H1 (cell line): ENCODE measurements around the gene SPINT2. TPM values are rescaled to one million over a fixed set of nuclear protein-coding genes. Genes with fewer than 3 reads are reported as not detected.

Source experiments
- CTCF ChIA-PET: fragments of 300-600 bp; sonication (Branson Sonifier 250); formaldehyde crosslinking; loops from one replicate; lab custom pipeline; 2021; ENCODE audit not compliant: partially characterized antibody; lab: Charles Lee
- POLR2A ChIA-PET: fragments of 300-600 bp; sonication (Branson Sonifier 250); formaldehyde crosslinking; loops from one replicate; lab custom pipeline; 2021; ENCODE audit warnings: inconsistent platforms; ENCODE audit not compliant: partially characterized antibody; lab: Charles Lee
- DNase-seq, 2 experiments: peaks; one replicate each; pipeline versions ENCODE4 v3.0.0 to v3.0.0-alpha.2; 2010 to 2022; ENCODE audit warnings: low spot score in 2 of 2, low read depth in 1 of 2, mixed read lengths in 1 of 2
- FAIRE-seq: peaks from 2 replicates; lab custom pipeline; 2011; peaks lifted over from hg19 to GRCh38; lab: Jason Lieb, UNC
- H2AFZ ChIP-seq: 2 replicates; pipeline ENCODE4 v1.8.1; 2012; ENCODE audit warnings: low read length, inconsistent platforms
- H2AK5ac ChIP-seq: 2 replicates; pipeline ENCODE4 v1.6.1; 2013; ENCODE audit warnings: low read depth, low read length
- H2BK120ac ChIP-seq: replicated peaks from 2 replicates; pipeline ENCODE3; 2013; ENCODE audit warnings: low read depth, low read length, inconsistent platforms
- H2BK12ac ChIP-seq: 2 replicates; pipeline ENCODE4 v1.6.1; 2013; ENCODE audit warnings: low read depth, low read length
- H2BK15ac ChIP-seq: 2 replicates; pipeline ENCODE4 v1.6.1; 2013; ENCODE audit warnings: low read length
- H2BK20ac ChIP-seq: 2 replicates; pipeline ENCODE4 v1.6.1; 2013; ENCODE audit warnings: low read length
- H2BK5ac ChIP-seq: 2 replicates; pipeline ENCODE4 v1.6.1; 2013; ENCODE audit warnings: low read depth, low read length
- H3K14ac ChIP-seq: 2 replicates; pipeline ENCODE4 v1.6.1; 2013; ENCODE audit warnings: inconsistent platforms; ENCODE audit not compliant: insufficient read length
- H3K18ac ChIP-seq: 2 replicates; pipeline ENCODE4 v1.6.1; 2013; ENCODE audit warnings: low read length; ENCODE audit errors: extremely low read depth
- H3K23ac ChIP-seq: 2 replicates; pipeline ENCODE4 v1.6.1; 2013; ENCODE audit warnings: inconsistent platforms; ENCODE audit not compliant: insufficient read length
- H3K23me2 ChIP-seq: 2 replicates; pipeline ENCODE4 v1.6.1; 2013; ENCODE audit warnings: low read depth, low read length
- H3K27ac ChIP-seq: 2 replicates; pipeline ENCODE4 v1.6.1; 2011; ENCODE audit warnings: low read depth, low read length, inconsistent platforms
- H3K27me3 ChIP-seq, 4 experiments: replicated peaks in 1 of 4; 1 replicate in 1 of 4; 2 replicates in 3 of 4; pipeline versions ENCODE4 v1.6.1 to v1.8.1; 2011 to 2013; ENCODE audit warnings: low read length in 3 of 4, mild to moderate bottlenecking in 3 of 4, inconsistent platforms in 2 of 4, mixed read lengths in 2 of 4, moderate library complexity in 1 of 4; ENCODE audit not compliant: control insufficient read depth in 3 of 4, insufficient read depth in 3 of 4; ENCODE audit errors: extremely low read depth in 1 of 4
- H3K36me3 ChIP-seq, 4 experiments: 2 replicates each; pipeline versions ENCODE4 v1.6.1 to v1.8.1; 2011 to 2013; ENCODE audit warnings: mild to moderate bottlenecking in 4 of 4, low read length in 3 of 4, moderate library complexity in 2 of 4, control low read depth in 1 of 4, inconsistent platforms in 1 of 4; ENCODE audit not compliant: insufficient read depth in 4 of 4, control insufficient read depth in 2 of 4
- H3K4ac ChIP-seq: replicated peaks from 2 replicates; pipeline ENCODE3; 2013; ENCODE audit warnings: low read length, low read depth, mixed read lengths, inconsistent platforms; ENCODE audit not compliant: insufficient read length
- H3K4me1 ChIP-seq, 4 experiments: replicated peaks in 1 of 4; 1 replicate in 1 of 4; 2 replicates in 3 of 4; pipeline versions ENCODE4 v1.6.1 to v1.8.1; 2011 to 2013; ENCODE audit warnings: low read length in 3 of 4, inconsistent platforms in 2 of 4, mixed read lengths in 1 of 4; ENCODE audit not compliant: insufficient read depth in 4 of 4, control insufficient read depth in 3 of 4
- H3K4me2 ChIP-seq, 2 experiments: 2 replicates each; pipeline versions ENCODE4 v1.6.1 to v1.8.1; 2011 to 2013; ENCODE audit warnings: low read depth in 2 of 2, low read length in 2 of 2, control low read depth in 1 of 2, inconsistent platforms in 1 of 2, mild to moderate bottlenecking in 1 of 2; ENCODE audit not compliant: insufficient read depth in 1 of 2
- H3K4me3 ChIP-seq, 4 experiments: fragments of 200-600, 300-600 bp in 1 of 4; sonication (generic), shearing (Covaris generic), sonication (Bioruptor Twin) in 1 of 4; 2 replicates each; pipeline versions ENCODE4 v1.5.1 to v1.8.1; 2011 to 2016; ENCODE audit warnings: low read length in 4 of 4, low read depth in 3 of 4, control low read depth in 2 of 4, inconsistent platforms in 2 of 4, mild to moderate bottlenecking in 2 of 4, mixed read lengths in 1 of 4, moderate library complexity in 1 of 4; ENCODE audit not compliant: insufficient read depth in 2 of 4; ENCODE audit errors: extremely low read depth in 1 of 4
- H3K56ac ChIP-seq: replicated peaks from 2 replicates; pipeline ENCODE3; 2013; ENCODE audit warnings: low read depth, mild to moderate bottlenecking, mixed read lengths, low read length, inconsistent platforms; ENCODE audit not compliant: insufficient read length
- H3K79me1 ChIP-seq: 2 replicates; pipeline ENCODE4 v1.6.1; 2013; ENCODE audit warnings: low read depth, low read length, control low read depth
- H3K79me2 ChIP-seq, 2 experiments: 2 replicates each; pipeline versions ENCODE4 v1.6.1 to v1.8.1; 2012 to 2013; ENCODE audit warnings: low read length in 2 of 2, mild to moderate bottlenecking in 2 of 2, inconsistent platforms in 1 of 2; ENCODE audit not compliant: insufficient read depth in 2 of 2, control insufficient read depth in 1 of 2
- H3K9ac ChIP-seq, 4 experiments: replicated peaks in 1 of 4; 1 replicate in 1 of 4; 2 replicates in 3 of 4; pipeline versions ENCODE4 v1.6.1 to v1.8.1; 2011 to 2013; ENCODE audit warnings: low read depth in 3 of 4, low read length in 3 of 4, control low read depth in 2 of 4, mild to moderate bottlenecking in 2 of 4, moderate library complexity in 2 of 4, inconsistent platforms in 1 of 4; ENCODE audit errors: extremely low read depth in 1 of 4
- H3K9me3 ChIP-seq, 2 experiments: 2 replicates each; pipeline versions ENCODE4 v1.6.1 to v1.8.1; 2012 to 2013; ENCODE audit warnings: mild to moderate bottlenecking in 2 of 2, moderate library complexity in 2 of 2, control low read depth in 1 of 2, inconsistent platforms in 1 of 2, low read depth in 1 of 2, low read length in 1 of 2, mixed read lengths in 1 of 2; ENCODE audit not compliant: insufficient read depth in 2 of 2
- H4K20me1 ChIP-seq, 2 experiments: replicated peaks in 1 of 2; 2 replicates each; pipeline versions ENCODE3 to v1.8.1; 2011 to 2013; ENCODE audit warnings: inconsistent platforms in 2 of 2, low read length in 2 of 2, mild to moderate bottlenecking in 1 of 2; ENCODE audit not compliant: insufficient read depth in 2 of 2, control insufficient read depth in 1 of 2
- H4K5ac ChIP-seq: 2 replicates; pipeline ENCODE4 v1.6.1; 2013; ENCODE audit warnings: low read length, low read depth, mixed read lengths, inconsistent platforms; ENCODE audit not compliant: insufficient read length
- H4K8ac ChIP-seq: 2 replicates; pipeline ENCODE4 v1.8.0; 2013; ENCODE audit warnings: mild to moderate bottlenecking, moderate library complexity, low read length, inconsistent platforms; ENCODE audit not compliant: insufficient read depth; ENCODE audit errors: extremely low read depth
- H4K91ac ChIP-seq: replicated peaks from 2 replicates; pipeline ENCODE3; 2013; ENCODE audit warnings: low read length, mixed read lengths, inconsistent platforms; ENCODE audit not compliant: insufficient read length
- CHD2 ChIP-seq: IDR thresholded peaks from 2 replicates; pipeline ENCODE4 v1.6.1; 2012; ENCODE audit warnings: low read length, improper control_type of control experiment
- KDM1A ChIP-seq: fragments of 200-600, 300-600 bp; sonication (generic); IDR thresholded peaks from 2 replicates; pipeline ENCODE4 v1.7.1; 2016; ENCODE audit warnings: mild to moderate bottlenecking, low read length, borderline replicate concordance
- TAF1 ChIP-seq: IDR thresholded peaks from 2 replicates; pipeline ENCODE4 v1.6.1; 2011; ENCODE audit warnings: mild to moderate bottlenecking, low read depth, low read length
- TAF7 ChIP-seq: optimal IDR thresholded peaks from 2 replicates; pipeline ENCODE3; 2011; ENCODE audit warnings: low read depth, mild to moderate bottlenecking, inconsistent platforms, low read length, moderate library complexity, borderline replicate concordance
- TCF12 ChIP-seq: IDR thresholded peaks from 2 replicates; pipeline ENCODE4 v1.6.1; 2011; ENCODE audit warnings: low read depth, mild to moderate bottlenecking, low read length
- USF2 ChIP-seq: IDR thresholded peaks from 2 replicates; pipeline ENCODE4 v1.6.1; 2011; ENCODE audit warnings: low read length, improper control_type of control experiment
- WGBS, 2 experiments: shearing (Covaris generic) in 1 of 2; methylation state at CpG; one replicate each; pipeline versions ENCODE4 v1.1.6 to v1.1.7; 2013 to 2015; ENCODE audit warnings: low lambda C conversion rate in 2 of 2, mixed read lengths in 2 of 2, inconsistent platforms in 1 of 2, low coverage in 1 of 2, missing lambda C conversion rate in 1 of 2; ENCODE audit not compliant: insufficient replicate concordance in 2 of 2, insufficient coverage in 1 of 2, insufficient read length in 1 of 2; ENCODE audit errors: extremely low coverage in 1 of 2, missing lambda C conversion rate in 1 of 2; 5-methylcytosine and 5-hydroxymethylcytosine counted together
- polyA plus RNA-seq, 7 experiments: library from polyadenylated mRNA; depleted of rRNA in 3 of 7; stranded (reverse) in 5 of 7; unstranded in 2 of 7; fragments of >200 nt in 5 of 7; fragments of 200-250 nt in 2 of 7; gene quantifications; 1 replicate in 5 of 7; 2 replicates in 1 of 7; 4 replicates in 1 of 7; pipeline versions ENCODE4 v1.2.1 to v1.2.3, GENCODE V29; 2011 to 2013; ENCODE audit warnings: missing spikeins in 2 of 7, mixed read lengths in 2 of 7
- total RNA-seq: library from RNA; stranded (reverse); fragmentation: NEBNext Ultra II Directional; extraction: Animal tissue kit (Norgen Biotek cat#: 25700); gene quantifications from 2 replicates; pipeline ENCODE4 v1.2.1, GENCODE V29; 2021
- TF ChIP-seq, protein P1 (sequence below): IDR thresholded peaks from 2 replicates; pipeline ENCODE4 v1.6.1; 2012; ENCODE audit warnings: inconsistent platforms

SPINT2 gene
- total and polyA plus RNA-seq, 2 of the 8 experiments (the other 6 are each of a cell fraction or from before 2014, with no cell fraction given) = 294 to 296 TPM

- no peak overlapping the region for H2AFZ ChIP-seq
- ChIA-PET CTCF (interaction anchor here (0.6 to 1.6 kb wide), 4 partner anchors 12 to 68 kb away, joined by 3 to 7 read pairs (median 4); no protein-coding TSS in a partner anchor), POLR2A (interaction anchor here (1.6 to 3.7 kb wide), 2 partner anchors 8 to 11 kb away, joined by 4 to 25 read pairs; no protein-coding TSS in a partner anchor)
- no peak overlapping the region for H3K23ac ChIP-seq
- no peak overlapping the region for H2BK12ac ChIP-seq
- DNase-seq (no peak), FAIRE-seq (no peak)
- no peak overlapping the region for H3K18ac ChIP-seq
- no peak overlapping the region for H3K4me3 ChIP-seq
- peaks cover 12 to 90% of the 10 kb centered on the region in 2 experiments for H3K79me2 ChIP-seq
- no peak overlapping the region for H3K14ac ChIP-seq
- H4K20me1 ChIP-seq = peaks cover 17 to 20% of the 10 kb centered on the region in 2 experiments
- no peak overlapping the region for H4K91ac ChIP-seq
- WGBS, 2 experiments = 88% methylated on average over 9 of the region's 9 CpGs; no CpG with 5 or more reads in 1 of the 2 experiments
- TF ChIP-seq KDM1A (no peak), TAF1 (no peak), CHD2 (no peak), TAF7 (no peak), TCF12 (no peak), USF2 (no peak)
- TF ChIP-seq, protein P1, sequence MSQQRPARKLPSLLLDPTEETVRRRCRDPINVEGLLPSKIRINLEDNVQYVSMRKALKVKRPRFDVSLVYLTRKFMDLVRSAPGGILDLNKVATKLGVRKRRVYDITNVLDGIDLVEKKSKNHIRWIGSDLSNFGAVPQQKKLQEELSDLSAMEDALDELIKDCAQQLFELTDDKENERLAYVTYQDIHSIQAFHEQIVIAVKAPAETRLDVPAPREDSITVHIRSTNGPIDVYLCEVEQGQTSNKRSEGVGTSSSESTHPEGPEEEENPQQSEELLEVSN = no peak
- no peak overlapping the region for H4K8ac ChIP-seq
- no peaks in the 10 kb centered on the region for H3K9me3 ChIP-seq
- no peak overlapping the region for H3K4ac ChIP-seq
- no peak overlapping the region for H3K4me2 ChIP-seq
- peaks cover 0 to 4% (median 2%) of the 10 kb centered on the region in 4 experiments; a peak in 1 of 8 replicates for H3K36me3 ChIP-seq
- no peak overlapping the region for H2BK20ac ChIP-seq
- no peaks in the 10 kb centered on the region for H3K23me2 ChIP-seq
- H3K79me1 ChIP-seq = peaks cover 18% of the 10 kb centered on the region
- no peaks in the 10 kb centered on the region; a peak in 1 of 7 replicates for H3K4me1 ChIP-seq
- no peak overlapping the region for H2BK120ac ChIP-seq
- no peak overlapping the region for H3K56ac ChIP-seq
- H2BK15ac ChIP-seq = no peak overlapping the region
- no peak overlapping the region for H4K5ac ChIP-seq
- no peaks in the 10 kb centered on the region for H3K27me3 ChIP-seq
- no peak overlapping the region for H3K9ac ChIP-seq
- H2BK5ac ChIP-seq = no peak overlapping the region
- H3K27ac ChIP-seq = no peak overlapping the region
- no peak overlapping the region for H2AK5ac ChIP-seq
Measured at GRCh38 chr19:38274739-38275138, 10.4 kb downstream of the SPINT2 start.
